DND-41 (cell line): ENCODE measurements around the gene MIPEP.

Experiments
- ATAC-seq: fragments of 200-7000 bp; cut with Tn5 transposase; 3 replicates; pipeline ENCODE4 v1.9.1; 2021; ENCODE audit warnings: low read depth; ENCODE audit not compliant: insufficient read depth
- DNase-seq: peaks from one replicate; pipeline ENCODE4 v3.0.0-alpha.2; 2020
- H2AFZ ChIP-seq: 2 replicates; pipeline ENCODE4 v1.6.0; 2012; ENCODE audit warnings: low read depth, low read length
- H3K27ac ChIP-seq: 2 replicates; pipeline ENCODE4 v1.5.1; 2012; ENCODE audit warnings: low read length, inconsistent platforms
- H3K27me3 ChIP-seq: fragments of 200-600 bp; sonication (generic); 2 replicates; pipeline ENCODE4 v1.6.0; 2012; ENCODE audit warnings: low read length, mild to moderate bottlenecking, inconsistent platforms; ENCODE audit not compliant: insufficient read depth, poor library complexity
- H3K36me3 ChIP-seq: 2 replicates; pipeline ENCODE4 v1.5.1; 2012; ENCODE audit warnings: low read length, inconsistent platforms; ENCODE audit not compliant: insufficient read depth
- H3K4me1 ChIP-seq: 2 replicates; pipeline ENCODE4 v1.5.1; 2012; ENCODE audit warnings: mild to moderate bottlenecking, low read length; ENCODE audit not compliant: insufficient read depth
- H3K4me2 ChIP-seq: 2 replicates; pipeline ENCODE4 v1.6.0; 2012; ENCODE audit warnings: mild to moderate bottlenecking, moderate library complexity, low read length, inconsistent platforms; ENCODE audit not compliant: insufficient read depth
- H3K4me3 ChIP-seq, 2 experiments: fragments of 200-600 bp in 1 of 2; shearing (Covaris generic) in 1 of 2; 2 replicates each; pipeline ENCODE4 v1.5.1; 2012 to 2016; ENCODE audit warnings: inconsistent platforms in 2 of 2, low read length in 2 of 2, mild to moderate bottlenecking in 2 of 2, low read depth in 1 of 2, moderate library complexity in 1 of 2
- H3K79me2 ChIP-seq: 2 replicates; pipeline ENCODE4 v1.6.0; 2012; ENCODE audit warnings: low read length, inconsistent platforms; ENCODE audit not compliant: insufficient read depth
- H3K9ac ChIP-seq: 2 replicates; pipeline ENCODE4 v1.6.0; 2012; ENCODE audit warnings: low read depth, mild to moderate bottlenecking, inconsistent platforms, low read length, moderate library complexity
- H3K9me3 ChIP-seq: 2 replicates; pipeline ENCODE4 v1.5.1; 2012; ENCODE audit warnings: low read length, moderate library complexity, mild to moderate bottlenecking, inconsistent platforms; ENCODE audit not compliant: insufficient read depth, severe bottlenecking
- H4K20me1 ChIP-seq: 2 replicates; pipeline ENCODE4 v1.6.0; 2012; ENCODE audit warnings: low read length; ENCODE audit not compliant: insufficient read depth
- EZH2 ChIP-seq: IDR thresholded peaks from 3 replicates; pipeline ENCODE4 v1.6.1; 2012; ENCODE audit warnings: borderline replicate concordance, low read depth, mild to moderate bottlenecking, moderate library complexity, low read length, inconsistent platforms; ENCODE audit not compliant: severe bottlenecking
- TF ChIP-seq, protein P1 (sequence below): IDR thresholded peaks from 2 replicates; pipeline ENCODE4 v1.5.1; 2012; ENCODE audit warnings: borderline replicate concordance, low read length, moderate library complexity, mild to moderate bottlenecking; ENCODE audit not compliant: poor library complexity, severe bottlenecking; ENCODE audit errors: extremely low read depth

MIPEP gene

DNA sequence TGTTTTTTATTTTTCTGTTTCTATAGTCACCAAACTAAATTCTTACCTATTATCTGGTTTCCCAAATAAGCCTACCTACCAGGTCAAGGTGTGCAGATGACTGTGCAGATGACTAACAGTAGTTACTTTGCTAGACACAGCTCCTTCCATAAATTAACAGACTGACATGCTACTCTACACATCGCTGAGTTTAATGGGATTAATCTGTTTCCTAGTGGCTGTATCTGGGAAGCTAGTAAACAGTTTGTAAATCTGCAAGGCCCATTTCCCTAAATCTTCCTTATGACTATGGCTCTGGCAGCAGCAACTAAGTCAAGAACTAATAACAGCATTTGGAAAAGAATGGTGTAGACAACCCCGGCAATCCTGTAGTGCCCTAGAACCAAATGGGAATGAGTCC, 27.9 kb downstream of the MIPEP start:
- peaks cover 5% of the 10 kb centered on the region; the same call in 1 of the 2 replicates for H3K36me3 ChIP-seq
- H2AFZ ChIP-seq = no peak overlapping the region
- H3K4me3 ChIP-seq = no peak overlapping the region
- no peaks in the 10 kb centered on the region for H3K27me3 ChIP-seq
- H3K9ac ChIP-seq = no peak overlapping the region
- no peak for TF ChIP-seq EZH2
- TF ChIP-seq, protein P1, sequence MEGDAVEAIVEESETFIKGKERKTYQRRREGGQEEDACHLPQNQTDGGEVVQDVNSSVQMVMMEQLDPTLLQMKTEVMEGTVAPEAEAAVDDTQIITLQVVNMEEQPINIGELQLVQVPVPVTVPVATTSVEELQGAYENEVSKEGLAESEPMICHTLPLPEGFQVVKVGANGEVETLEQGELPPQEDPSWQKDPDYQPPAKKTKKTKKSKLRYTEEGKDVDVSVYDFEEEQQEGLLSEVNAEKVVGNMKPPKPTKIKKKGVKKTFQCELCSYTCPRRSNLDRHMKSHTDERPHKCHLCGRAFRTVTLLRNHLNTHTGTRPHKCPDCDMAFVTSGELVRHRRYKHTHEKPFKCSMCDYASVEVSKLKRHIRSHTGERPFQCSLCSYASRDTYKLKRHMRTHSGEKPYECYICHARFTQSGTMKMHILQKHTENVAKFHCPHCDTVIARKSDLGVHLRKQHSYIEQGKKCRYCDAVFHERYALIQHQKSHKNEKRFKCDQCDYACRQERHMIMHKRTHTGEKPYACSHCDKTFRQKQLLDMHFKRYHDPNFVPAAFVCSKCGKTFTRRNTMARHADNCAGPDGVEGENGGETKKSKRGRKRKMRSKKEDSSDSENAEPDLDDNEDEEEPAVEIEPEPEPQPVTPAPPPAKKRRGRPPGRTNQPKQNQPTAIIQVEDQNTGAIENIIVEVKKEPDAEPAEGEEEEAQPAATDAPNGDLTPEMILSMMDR = no peak
- ATAC-seq = no peak
- no peak overlapping the region for H3K4me2 ChIP-seq
- no peaks in the 10 kb centered on the region for H3K79me2 ChIP-seq
- H3K9me3 ChIP-seq = no peaks in the 10 kb centered on the region
- no peaks in the 10 kb centered on the region for H4K20me1 ChIP-seq
- H3K4me1 ChIP-seq = no peaks in the 10 kb centered on the region
- H3K27ac ChIP-seq = no peak overlapping the region
- DNase-seq = no peak

DNA sequence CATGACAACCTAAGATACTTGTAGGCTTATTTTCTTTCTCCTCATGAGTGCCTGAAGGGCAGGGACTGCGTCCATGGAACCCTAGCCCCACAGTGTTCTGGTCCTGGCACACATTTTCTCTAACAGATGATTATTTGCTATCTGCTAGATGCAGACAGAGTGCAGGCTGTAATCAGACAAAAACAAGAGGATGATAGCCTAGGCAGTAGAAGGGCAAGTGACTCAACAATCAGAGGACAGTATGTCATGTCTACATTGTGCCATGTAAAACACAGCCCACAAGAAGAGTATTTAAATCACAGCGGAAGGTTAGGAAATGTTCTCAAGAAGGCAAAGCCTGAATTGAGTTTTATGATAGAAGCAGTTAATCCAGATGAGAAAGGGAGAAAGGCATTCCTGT, 29.3 kb downstream of the MIPEP start:
- ATAC-seq (no peak), DNase-seq (no peak)
- H3K27ac ChIP-seq = no peak overlapping the region
- H3K4me1 ChIP-seq = no peaks in the 10 kb centered on the region
- H4K20me1 ChIP-seq = no peaks in the 10 kb centered on the region
- TF ChIP-seq, protein P1 = no peak
- no peak for TF ChIP-seq EZH2
- no peak overlapping the region for H3K4me2 ChIP-seq
- H3K27me3 ChIP-seq = no peaks in the 10 kb centered on the region
- no peak overlapping the region for H3K4me3 ChIP-seq
- no peaks in the 10 kb centered on the region for H3K9me3 ChIP-seq
- H3K79me2 ChIP-seq = no peaks in the 10 kb centered on the region
- no peak overlapping the region for H3K9ac ChIP-seq
- H2AFZ ChIP-seq = no peak overlapping the region
- peaks cover 8% of the 10 kb centered on the region; the same call in 1 of the 2 replicates for H3K36me3 ChIP-seq

DNA sequence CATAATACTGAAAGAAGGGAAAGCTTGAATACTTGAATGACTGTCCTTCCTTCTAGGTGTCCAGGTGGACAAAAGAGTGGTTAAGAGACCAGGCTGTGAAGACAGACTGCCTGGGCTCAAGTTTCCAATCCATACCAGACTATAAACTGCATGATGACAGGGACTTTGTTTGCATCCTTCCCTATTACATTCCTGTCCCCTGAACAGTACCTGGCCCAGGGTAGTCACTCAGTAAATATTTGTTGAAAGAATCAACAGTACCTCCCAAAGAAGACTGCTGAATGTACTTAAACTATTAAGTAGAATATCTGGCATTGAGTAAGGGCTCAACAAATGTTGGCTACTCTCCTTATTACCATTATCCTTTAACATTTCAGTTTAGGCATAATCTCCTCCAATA, 29.7 kb downstream of the MIPEP start:
- Histone ChIP-seq H3K27me3 (no peaks in the 10 kb centered on the region), H3K79me2 (no peaks in the 10 kb centered on the region), H3K4me2 (no peak overlapping the region), H3K36me3 (peaks cover 8% of the 10 kb centered on the region; the same call in 1 of the 2 replicates), H3K9ac (no peak overlapping the region), H4K20me1 (no peaks in the 10 kb centered on the region), H3K27ac (no peak overlapping the region), H3K9me3 (no peaks in the 10 kb centered on the region), H3K4me1 (no peaks in the 10 kb centered on the region), H3K4me3 (no peak overlapping the region), H2AFZ (no peak overlapping the region)
- no peak for TF ChIP-seq EZH2
- ATAC-seq = no peak
- no peak for DNase-seq

DNA sequence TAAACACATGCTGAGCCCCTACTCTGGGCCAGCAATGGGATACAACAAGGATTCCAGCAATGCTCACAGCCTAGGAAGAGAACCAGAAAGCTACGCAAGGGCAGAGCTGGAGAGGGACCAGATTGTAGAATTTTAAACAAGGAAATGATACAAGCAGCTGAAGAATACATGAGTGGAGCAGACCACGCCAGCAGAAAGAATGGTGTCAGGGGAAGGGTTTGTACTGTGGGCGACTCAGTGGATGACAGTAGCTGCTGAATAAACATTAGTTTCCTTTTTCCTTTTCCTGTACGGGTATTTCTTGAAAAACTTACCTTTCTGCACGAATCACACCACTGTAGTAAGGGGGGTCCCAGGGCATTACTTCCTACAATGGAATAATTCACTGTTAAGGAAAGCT, 30.7 kb downstream of the MIPEP start:
- no peaks in the 10 kb centered on the region for H4K20me1 ChIP-seq
- TF ChIP-seq EZH2 = no peak
- TF ChIP-seq, protein P1 = no peak
- H3K9ac ChIP-seq = no peak overlapping the region
- H3K9me3 ChIP-seq = no peaks in the 10 kb centered on the region
- no peak overlapping the region for H2AFZ ChIP-seq
- H3K27me3 ChIP-seq = no peaks in the 10 kb centered on the region
- no peak overlapping the region for H3K27ac ChIP-seq
- peaks cover 8% of the 10 kb centered on the region; the same call in 1 of the 2 replicates for H3K36me3 ChIP-seq
- no peaks in the 10 kb centered on the region for H3K4me1 ChIP-seq
- no peaks in the 10 kb centered on the region for H3K79me2 ChIP-seq
- H3K4me2 ChIP-seq = no peak overlapping the region
- DNase-seq = no peak
- no peak for ATAC-seq
- no peak overlapping the region for H3K4me3 ChIP-seq
